ENCODE measurements around the gene CFAP97. TPM values are rescaled to one million over a fixed set of nuclear protein-coding genes. Genes with fewer than 3 reads are reported as not detected.
"Not testable (repeated sequence)": the region's sequence is repeated elsewhere in the genome, so short reads cannot be mapped to it uniquely, and the experiment has no call there.

The CFAP97 gene
- total RNA-seq, 1 donor from 2014 or later, result 27.0 TPM

GRCh38 chr4:185222598-185222997 is 18.8 kb upstream of the CFAP97 start:
- DNase-seq (ENCODE audit: low read depth in 2 of 2), result no peak

GRCh38 chr4:185221912-185222311 is 18.1 kb upstream of the CFAP97 start:
- no peak for DNase-seq (ENCODE audit: low read depth in 2 of 2)

- no peak for DNase-seq (ENCODE audit: low read depth in 2 of 2)
Observed at GRCh38 chr4:185221491-185221890, 17.7 kb upstream of the CFAP97 start.

- peak; percentile 21 to 35 for DNase-seq (ENCODE audit: low read depth in 2 of 2)
Observed at GRCh38 chr4:185219551-185220344, 15.9 kb upstream of the CFAP97 start.

- DNase-seq (ENCODE audit: low read depth in 2 of 2), result no peak
Observed at GRCh38 chr4:185218312-185218711, 14.5 kb upstream of the CFAP97 start.

- no peak for DNase-seq (ENCODE audit: low read depth in 2 of 2)
Observed at GRCh38 chr4:185217408-185217975, 13.7 kb upstream of the CFAP97 start.

- no peak for DNase-seq (ENCODE audit: low read depth in 2 of 2)
Observed at GRCh38 chr4:185215261-185215660, 11.5 kb upstream of the CFAP97 start.

- no peak for DNase-seq (ENCODE audit: low read depth in 2 of 2)
Observed at GRCh38 chr4:185213877-185214276, 10.1 kb upstream of the CFAP97 start.

- DNase-seq (ENCODE audit: low read depth in 2 of 2), result peak in 1 of 2 donors; percentile 14
Observed at GRCh38 chr4:185212581-185212980, 8.8 kb upstream of the CFAP97 start.

- peak in 1 of 2 donors; percentile 18 for DNase-seq (ENCODE audit: low read depth in 2 of 2)
Observed at GRCh38 chr4:185211641-185212040, 7.8 kb upstream of the CFAP97 start.

GRCh38 chr4:185211035-185211434 is 7.2 kb upstream of the CFAP97 start:
- DNase-seq (ENCODE audit: low read depth in 2 of 2), result peak; percentile 17 to 31

- DNase-seq (ENCODE audit: low read depth in 2 of 2), result peak; percentile 65 to 68
Observed at GRCh38 chr4:185210102-185210981, 6.5 kb upstream of the CFAP97 start.

GRCh38 chr4:185209852-185210101 is 6.0 kb upstream of the CFAP97 start:
- not testable (repeated sequence) for DNase-seq (ENCODE audit: low read depth in 2 of 2)

GRCh38 chr4:185209031-185209851 is 5.4 kb upstream of the CFAP97 start, which contains the start of gene SNX25:
Gene SNX25 (plus strand): TSS chr4:185209598. CDS start chr4:185209827, 229 bp downstream.
- peak; percentile 84 to 96 for DNase-seq (ENCODE audit: low read depth in 2 of 2)

GRCh38 chr4:185207466-185207865 is 3.7 kb upstream of the CFAP97 start:
- no peak for DNase-seq (ENCODE audit: low read depth in 2 of 2)

GRCh38 chr4:185205697-185206342 is 2.0 kb upstream of the CFAP97 start:
- peak in 1 of 2 donors; percentile 36 for DNase-seq (ENCODE audit: low read depth in 2 of 2)

- not testable (repeated sequence) for DNase-seq (ENCODE audit: low read depth in 2 of 2)
Observed at GRCh38 chr4:185205073-185205472, 1.3 kb upstream of the CFAP97 start.

- peak in 1 of 2 donors; percentile 22 for DNase-seq (ENCODE audit: low read depth in 2 of 2)
Observed at GRCh38 chr4:185204238-185204910, 574 bp upstream of the CFAP97 start.

- DNase-seq (ENCODE audit: low read depth in 2 of 2), result peak; percentile 25 to 46
Observed at GRCh38 chr4:185202984-185203485, 765 bp downstream of the CFAP97 start.

Measured in lung microvascular endothelial cell (primary cell).